ENCODE data around the gene PRKAR2A.

The PRKAR2A gene

DNA sequence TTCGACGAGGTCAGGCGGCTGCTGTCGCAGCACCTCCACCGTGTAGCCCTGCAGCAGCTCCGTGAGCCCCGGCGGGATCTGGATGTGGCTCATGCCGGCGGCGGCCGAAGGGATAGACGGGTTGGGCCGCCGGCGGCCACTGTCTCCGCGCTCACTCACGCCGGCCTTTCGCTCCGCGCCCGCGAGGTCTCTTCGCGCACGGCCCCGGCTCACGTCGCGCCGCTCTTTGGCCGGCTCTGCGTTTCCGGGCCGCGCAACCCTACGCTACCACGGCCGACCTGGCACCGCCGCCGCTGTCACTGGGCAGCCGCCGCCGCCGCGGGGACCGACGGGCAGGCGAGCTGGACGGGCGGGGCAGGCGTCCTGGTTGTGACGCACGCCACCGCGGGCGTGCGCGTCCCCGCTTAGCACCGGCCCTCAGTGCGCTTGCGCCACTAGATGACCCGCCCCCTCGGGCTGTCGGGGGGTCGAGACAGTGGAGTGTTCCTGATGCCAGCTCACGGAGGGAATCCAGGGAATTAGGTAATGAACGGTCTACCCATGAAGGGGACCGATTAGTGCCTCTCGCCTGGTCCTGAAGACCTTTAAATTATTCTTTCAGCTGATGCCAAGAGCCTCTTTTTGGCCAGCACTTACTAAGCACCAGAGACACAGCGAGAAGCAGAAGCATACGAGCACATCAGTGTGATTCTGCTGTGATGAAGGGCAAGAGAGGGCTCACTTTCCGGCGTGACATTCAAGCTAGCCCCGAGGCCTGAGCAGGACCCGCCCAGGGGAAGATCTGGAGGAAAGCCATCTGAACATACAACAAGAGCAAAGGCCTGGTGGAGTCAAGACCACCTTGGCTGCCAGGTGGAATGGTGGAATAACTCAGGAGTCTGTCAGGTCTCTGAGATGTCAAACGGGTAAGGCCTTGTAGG lies at the start of gene PRKAR2A:
PRKAR2A (minus strand) TSS at position 371 of the 920 bp plus-strand sequence; CDS start at position 93, 278 bp downstream.
- DNase-seq (ENCODE audit: low read depth), result peak; percentile 79

- DNase-seq (ENCODE audit: low read depth), result no peak
Observed at GRCh38 chr3:48896936-48897335, 49.3 kb upstream of the PRKAR2A start.

DNA sequence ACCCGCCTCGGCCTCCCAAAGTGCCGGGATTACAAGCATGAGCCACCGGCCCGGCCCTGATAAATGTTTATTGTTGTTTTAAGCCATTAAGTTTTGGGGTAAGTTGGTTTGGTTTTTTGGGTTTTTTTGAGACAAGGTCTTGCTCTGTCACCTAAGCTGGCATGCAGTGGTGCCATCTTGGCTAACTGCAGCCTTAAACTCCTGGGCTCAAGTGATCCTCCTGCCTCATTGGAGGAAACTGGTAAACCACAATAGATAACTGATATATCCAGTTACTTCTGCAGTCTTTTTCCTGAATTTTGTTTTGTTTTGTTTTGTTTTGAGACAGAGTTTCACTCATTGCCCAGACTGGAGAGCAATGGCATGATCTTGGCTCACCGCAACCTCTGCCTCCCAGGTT lies 46.8 kb upstream of the PRKAR2A start:
- DNase-seq (ENCODE audit: low read depth), result no peak

GRCh38 chr3:48891606-48892005 lies 43.9 kb upstream of the PRKAR2A start:
- no peak for DNase-seq (ENCODE audit: low read depth)

- DNase-seq (ENCODE audit: low read depth), result no peak
Observed at GRCh38 chr3:48885753-48886152, 38.1 kb upstream of the PRKAR2A start.

DNA sequence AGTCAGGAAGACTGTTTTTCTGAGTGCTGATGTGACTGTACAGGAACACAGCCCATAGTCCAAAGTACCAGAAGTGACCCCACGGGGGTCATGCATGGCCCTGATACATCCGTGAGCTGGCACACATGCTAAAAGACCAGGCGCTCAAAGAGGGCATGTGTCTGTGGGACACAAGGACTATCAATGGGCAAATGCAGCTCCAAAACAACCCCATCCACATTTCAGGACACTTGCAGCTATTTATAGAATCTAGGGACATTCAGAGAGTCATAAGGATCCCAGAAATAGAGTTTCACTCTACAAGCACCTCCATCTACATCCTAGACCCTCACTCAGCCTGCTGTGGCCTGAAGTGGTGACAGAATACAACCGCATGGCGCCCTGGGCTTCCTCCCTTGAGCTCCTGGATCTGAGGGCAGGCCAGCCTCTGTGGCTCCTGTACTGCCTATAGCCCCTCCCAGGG lies 34.0 kb upstream of the PRKAR2A start:
- no peak for DNase-seq (ENCODE audit: low read depth)

- no peak for DNase-seq (ENCODE audit: low read depth)
Observed at GRCh38 chr3:48881006-48881405, 33.3 kb upstream of the PRKAR2A start.

GRCh38 chr3:48879994-48880377 lies 32.3 kb upstream of the PRKAR2A start:
- DNase-seq (ENCODE audit: low read depth), result no peak

- DNase-seq (ENCODE audit: low read depth), result no peak
Observed at GRCh38 chr3:48879307-48879993, 31.8 kb upstream of the PRKAR2A start.

- no peak for DNase-seq (ENCODE audit: low read depth)
Observed at GRCh38 chr3:48877671-48878070, 30.0 kb upstream of the PRKAR2A start.

GRCh38 chr3:48863122-48863521 lies 15.4 kb upstream of the PRKAR2A start:
- no peak for DNase-seq (ENCODE audit: low read depth)

DNA sequence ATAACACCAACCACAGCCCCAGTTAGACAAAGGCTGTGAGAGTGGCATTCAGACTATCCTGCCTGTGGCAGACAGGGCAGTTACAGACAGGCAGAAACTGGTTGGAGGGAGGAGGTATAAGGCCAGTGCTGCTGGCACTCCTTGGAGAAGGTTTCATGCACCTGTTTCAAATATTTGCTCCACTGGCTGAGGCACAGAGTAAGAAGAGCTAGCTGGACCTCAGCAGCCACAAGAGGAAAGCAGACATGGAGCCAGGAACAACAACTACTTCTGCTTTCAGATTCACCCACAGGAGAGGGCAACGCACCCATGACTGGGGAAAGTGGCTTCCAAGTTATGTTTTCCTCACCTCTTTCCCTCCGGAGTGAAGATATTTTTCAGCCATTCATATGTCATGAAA lies 11.5 kb upstream of the PRKAR2A start:
- no peak for DNase-seq (ENCODE audit: low read depth)

GRCh38 chr3:48858709-48859108 lies 11.0 kb upstream of the PRKAR2A start:
- DNase-seq (ENCODE audit: low read depth), result no peak

- no peak for DNase-seq (ENCODE audit: low read depth)
Observed at GRCh38 chr3:48857641-48858040, 10.0 kb upstream of the PRKAR2A start.

GRCh38 chr3:48856469-48856868 lies 8.8 kb upstream of the PRKAR2A start:
- no peak for DNase-seq (ENCODE audit: low read depth)

GRCh38 chr3:48855681-48856447 lies 8.2 kb upstream of the PRKAR2A start:
- DNase-seq (ENCODE audit: low read depth), result no peak

DNA sequence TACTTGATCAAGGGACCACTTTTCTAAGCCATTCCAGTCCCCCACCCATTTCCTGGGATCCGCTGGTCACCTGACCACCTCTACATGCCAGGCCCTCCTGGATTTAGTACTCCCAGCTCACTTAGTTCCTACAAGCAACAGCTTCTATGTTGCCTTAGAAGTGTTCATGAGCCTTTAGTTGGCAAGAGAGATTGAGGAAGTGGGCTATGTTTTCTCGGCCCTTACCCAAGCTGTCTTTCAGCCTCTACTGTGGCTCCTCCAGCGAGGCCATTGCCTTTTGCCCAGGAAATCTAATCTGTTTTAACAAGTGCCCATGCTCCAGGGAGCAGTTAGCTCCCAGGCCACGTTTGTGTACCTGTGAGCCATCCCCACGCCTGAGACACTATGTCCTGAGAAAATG lies 4.5 kb upstream of the PRKAR2A start:
- DNase-seq (ENCODE audit: low read depth), result no peak

DNA sequence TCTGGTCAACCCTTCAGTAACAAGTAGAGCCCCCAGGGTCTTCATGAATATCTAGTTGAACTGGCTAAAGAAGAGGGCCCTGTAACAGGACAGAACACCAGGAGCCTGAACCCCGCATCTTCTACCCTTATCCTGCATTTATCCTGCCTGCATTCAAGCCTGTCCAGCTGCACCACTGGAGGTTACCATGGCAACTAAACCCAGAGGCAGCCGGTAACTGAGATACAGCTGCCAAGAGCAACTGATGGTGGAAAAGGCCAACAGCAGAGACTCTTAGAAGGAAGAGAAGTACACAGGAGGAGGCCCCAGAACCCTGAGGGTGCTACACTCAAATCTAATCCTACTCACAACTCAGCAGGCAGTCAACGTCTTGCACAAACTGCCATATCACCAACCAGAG lies 3.7 kb upstream of the PRKAR2A start:
- DNase-seq (ENCODE audit: low read depth), result no peak

DNA sequence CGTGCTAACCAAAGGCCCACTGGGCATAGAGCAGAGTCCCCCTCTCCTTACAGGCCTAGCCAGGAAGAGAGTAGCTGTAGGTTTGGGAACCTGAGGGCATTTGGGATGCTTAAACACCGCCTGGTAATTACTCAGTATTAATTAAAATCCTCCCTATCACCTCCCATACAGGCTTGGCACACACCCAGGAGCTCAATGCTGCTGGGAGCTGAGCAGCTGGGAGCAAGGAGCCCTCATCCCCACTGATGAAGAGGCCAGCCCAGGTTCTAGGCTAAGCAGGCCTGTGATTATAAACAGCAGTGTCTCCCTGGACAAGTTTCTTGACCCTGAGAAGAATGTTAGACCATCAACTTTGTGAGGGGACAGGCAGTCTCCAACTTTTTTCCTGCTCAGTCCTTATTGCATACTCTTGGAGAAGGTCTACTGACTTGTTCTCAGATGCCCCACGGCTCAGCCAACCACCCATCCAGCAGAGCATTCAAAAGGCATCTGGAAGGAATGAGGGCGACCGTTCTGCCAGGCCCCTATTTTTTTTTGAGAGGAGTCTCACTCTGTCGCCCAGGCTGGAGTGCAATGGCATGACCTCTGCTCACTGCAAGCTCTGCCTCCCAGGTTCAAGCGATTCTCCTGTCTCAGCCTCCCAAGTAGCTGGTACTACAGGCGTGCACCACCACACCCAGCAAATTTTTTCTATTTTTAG lies 1.3 kb upstream of the PRKAR2A start:
- DNase-seq (ENCODE audit: low read depth), result no peak

- no peak for DNase-seq (ENCODE audit: low read depth)
Observed at GRCh38 chr3:48847053-48847503, 596 bp downstream of the PRKAR2A start.

GRCh38 chr3:48845170-48845569 lies 2.5 kb downstream of the PRKAR2A start:
- DNase-seq (ENCODE audit: low read depth), result no peak

DNA sequence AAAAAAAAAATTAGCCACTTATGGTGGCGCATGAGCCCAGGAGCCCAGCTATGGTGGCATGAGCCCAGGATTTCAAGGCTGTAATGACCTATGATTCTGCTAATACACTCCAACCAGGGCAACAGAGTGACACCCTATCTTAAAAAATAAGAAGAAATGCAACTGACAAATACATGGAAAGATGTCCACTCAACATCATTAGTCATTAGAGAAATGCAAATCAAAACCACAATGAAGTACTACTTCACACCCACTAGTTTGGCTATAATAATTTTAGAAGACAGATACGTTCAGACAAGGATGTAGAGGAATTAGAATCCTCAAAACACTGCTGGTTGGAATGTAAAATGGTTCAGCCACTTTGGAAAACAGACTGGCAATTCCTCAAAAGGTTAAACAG lies 10.5 kb downstream of the PRKAR2A start:
- DNase-seq (ENCODE audit: low read depth), result no peak

Measured in CMK (cell line).